Measurements from ENCODE around the gene MRPS15. TPM values are rescaled to one million over a fixed set of nuclear protein-coding genes. Genes with fewer than 3 reads are reported as not detected.
"Not testable (repeated sequence)": the region's sequence is repeated elsewhere in the genome, so short reads cannot be mapped to it uniquely, and the experiment has no call there.

The MRPS15 gene
- total RNA-seq, 1 donor: 56.2 TPM

DNA sequence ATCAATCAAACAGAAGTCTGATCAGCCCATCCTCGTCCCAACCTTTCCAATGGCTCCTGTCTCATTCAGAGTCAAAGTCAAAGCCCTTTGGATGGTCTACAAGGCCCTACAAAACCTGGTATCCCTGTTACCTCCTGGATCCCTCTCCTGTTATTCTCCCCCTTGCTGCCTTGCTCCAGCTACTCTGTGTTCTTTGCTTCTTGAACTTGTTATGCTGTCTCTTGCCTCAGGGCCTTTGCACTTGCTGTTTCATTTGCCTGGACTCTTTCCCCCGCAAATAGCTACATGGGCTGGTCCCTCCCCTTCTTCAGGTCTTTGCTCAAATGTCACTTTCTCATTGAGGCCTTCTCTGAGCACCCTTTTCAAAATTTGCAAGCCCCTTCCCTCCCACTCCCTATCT lies 19.9 kb upstream of the MRPS15 start:
- no peak overlapping the region for H3K4me3 ChIP-seq (ENCODE audit: low read depth, low read length)
- DNase-seq (ENCODE audit: low read depth): no peak
- TF ChIP-seq, protein P1, sequence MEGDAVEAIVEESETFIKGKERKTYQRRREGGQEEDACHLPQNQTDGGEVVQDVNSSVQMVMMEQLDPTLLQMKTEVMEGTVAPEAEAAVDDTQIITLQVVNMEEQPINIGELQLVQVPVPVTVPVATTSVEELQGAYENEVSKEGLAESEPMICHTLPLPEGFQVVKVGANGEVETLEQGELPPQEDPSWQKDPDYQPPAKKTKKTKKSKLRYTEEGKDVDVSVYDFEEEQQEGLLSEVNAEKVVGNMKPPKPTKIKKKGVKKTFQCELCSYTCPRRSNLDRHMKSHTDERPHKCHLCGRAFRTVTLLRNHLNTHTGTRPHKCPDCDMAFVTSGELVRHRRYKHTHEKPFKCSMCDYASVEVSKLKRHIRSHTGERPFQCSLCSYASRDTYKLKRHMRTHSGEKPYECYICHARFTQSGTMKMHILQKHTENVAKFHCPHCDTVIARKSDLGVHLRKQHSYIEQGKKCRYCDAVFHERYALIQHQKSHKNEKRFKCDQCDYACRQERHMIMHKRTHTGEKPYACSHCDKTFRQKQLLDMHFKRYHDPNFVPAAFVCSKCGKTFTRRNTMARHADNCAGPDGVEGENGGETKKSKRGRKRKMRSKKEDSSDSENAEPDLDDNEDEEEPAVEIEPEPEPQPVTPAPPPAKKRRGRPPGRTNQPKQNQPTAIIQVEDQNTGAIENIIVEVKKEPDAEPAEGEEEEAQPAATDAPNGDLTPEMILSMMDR (IDR thresholded peaks at IDR 0.05; ENCODE audit: insufficient read depth, low read length): no peak

DNA sequence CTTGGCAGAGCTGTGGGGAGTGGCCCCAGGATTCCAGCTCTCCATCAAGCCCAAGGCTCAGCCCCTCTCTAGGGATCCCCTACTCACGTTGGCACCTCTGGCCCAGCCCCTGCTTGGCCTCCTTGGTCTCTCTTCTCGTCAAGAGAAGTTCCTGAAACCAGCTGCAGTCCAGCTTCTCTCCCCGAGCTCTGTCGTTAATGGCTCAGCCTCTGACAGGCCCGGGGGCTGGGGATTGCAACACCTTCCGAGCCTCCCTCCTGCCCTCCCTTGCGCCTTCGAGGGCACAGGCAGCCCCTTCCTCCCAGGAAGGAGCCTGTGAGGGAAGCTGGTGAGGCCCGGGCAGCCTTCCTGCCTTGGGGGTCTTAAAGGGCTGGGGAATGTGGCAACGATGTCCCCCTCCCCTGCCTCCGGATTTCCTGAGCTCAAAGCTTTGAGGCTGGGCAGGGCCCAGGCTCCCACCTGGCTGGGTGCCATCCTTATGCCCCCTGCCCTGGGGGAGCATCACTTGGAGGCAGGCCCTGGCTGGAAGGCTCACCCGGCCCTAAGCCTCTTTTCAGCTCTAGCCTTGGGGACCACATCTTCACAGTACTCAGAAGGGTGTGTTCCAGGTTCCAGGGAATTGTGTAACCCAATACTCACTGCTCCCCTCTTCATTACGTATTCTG lies 18.7 kb upstream of the MRPS15 start, which contains the start of gene CSF3R:
CSF3R (minus strand) TSS at position 190 of the 665 bp plus-strand sequence. CDS start 3,417 bp downstream, outside the sequence.
- TF ChIP-seq, protein P1 (IDR thresholded peaks at IDR 0.05; ENCODE audit: insufficient read depth, low read length): no peak
- H3K4me3 ChIP-seq (ENCODE audit: low read depth, low read length): no peak within 1 kb of the TSS
- no peak for DNase-seq (ENCODE audit: low read depth)

DNA sequence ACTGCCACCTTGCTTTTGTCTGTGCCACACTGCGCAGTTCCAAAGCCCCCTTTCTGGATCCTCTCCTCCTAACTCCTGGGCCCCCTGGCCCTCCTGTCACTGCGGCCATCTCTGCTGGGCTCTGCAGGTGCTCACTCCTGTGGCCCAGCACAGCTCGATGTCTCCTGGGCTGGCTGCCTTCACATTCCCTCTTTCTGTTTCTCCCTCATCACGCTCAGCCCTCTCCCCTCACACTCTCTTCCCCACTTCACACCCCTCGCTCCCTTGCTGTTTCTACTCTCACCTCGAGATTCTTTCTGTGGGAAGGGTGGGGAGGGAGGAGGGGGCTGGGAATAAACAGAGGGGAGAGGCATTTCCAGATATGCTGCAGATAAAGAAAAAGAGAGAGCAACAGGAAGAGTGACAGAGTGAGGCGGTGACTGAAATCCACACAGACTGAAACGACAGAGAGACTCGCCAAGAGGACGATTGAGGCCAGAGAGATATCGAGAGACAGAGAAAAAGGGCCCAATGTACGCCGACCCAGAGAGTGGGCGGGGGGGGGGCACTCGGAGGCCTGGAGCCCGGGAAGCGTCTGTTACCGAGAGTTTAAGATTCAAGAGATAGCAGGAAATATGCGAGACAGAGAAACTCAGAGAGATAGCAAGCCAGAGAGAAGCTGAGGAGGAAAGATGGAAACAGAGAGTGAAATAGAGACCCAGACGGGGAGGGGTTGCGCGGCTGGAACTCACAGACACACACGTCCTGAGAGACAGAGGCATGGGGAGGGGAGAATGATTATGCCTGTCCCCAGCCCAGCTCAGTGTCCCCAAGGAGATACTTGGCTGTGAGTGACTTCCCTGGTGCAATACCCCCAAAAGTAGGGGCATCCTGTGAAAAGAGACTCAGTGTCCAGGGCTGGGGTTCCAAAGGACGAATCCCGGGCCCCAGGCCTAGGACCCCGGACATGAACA lies 17.9 kb upstream of the MRPS15 start:
- no peak overlapping the region for H3K4me3 ChIP-seq (ENCODE audit: low read depth, low read length)
- TF ChIP-seq, protein P1 (IDR thresholded peaks at IDR 0.05; ENCODE audit: insufficient read depth, low read length): no peak
- DNase-seq (ENCODE audit: low read depth): no peak

DNA sequence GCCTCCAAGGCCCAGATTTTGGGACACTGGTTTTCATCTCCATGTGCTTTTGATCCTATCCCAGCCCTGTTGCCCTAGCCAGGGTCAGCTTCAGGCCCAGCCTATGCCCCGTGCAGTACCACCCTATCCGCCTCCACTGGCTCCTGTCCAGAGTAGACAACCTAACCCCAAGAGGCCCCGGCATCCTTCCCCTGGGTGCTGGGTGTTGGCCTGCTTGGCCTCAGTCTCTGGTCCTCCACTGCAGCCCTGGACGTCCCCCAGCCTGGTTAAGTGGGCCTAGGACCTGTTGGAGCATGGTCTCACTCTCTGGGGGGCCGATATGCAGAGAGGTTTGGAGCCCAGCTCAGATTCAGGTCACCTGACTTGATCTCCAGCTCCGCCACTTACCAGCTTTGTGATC lies 16.9 kb upstream of the MRPS15 start:
- no peak overlapping the region for H3K4me3 ChIP-seq (ENCODE audit: low read depth, low read length)
- DNase-seq (ENCODE audit: low read depth): no peak

DNA sequence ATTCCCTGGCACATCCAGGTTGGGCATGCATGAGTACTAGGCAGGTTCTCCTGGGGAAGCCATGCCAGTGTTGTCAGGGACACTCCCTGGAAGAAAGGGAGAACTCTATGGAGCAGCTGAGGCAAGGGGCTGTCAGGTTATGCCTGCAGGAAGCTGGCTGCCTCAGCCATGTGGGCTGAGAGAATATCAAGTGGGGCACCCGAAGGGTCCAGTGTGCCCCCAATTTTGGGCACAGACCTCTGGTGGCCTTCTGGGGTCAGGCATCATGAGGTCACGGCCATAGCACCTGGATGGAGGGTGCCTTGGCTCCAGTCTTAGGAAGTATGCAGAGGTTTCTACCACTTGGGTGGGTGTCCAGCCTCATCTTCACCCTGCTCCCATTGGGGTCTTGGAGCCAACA lies 16.0 kb upstream of the MRPS15 start:
- DNase-seq (ENCODE audit: low read depth): no peak
- no peak overlapping the region for H3K4me3 ChIP-seq (ENCODE audit: low read depth, low read length)
- TF ChIP-seq, protein P1 (IDR thresholded peaks at IDR 0.05; ENCODE audit: insufficient read depth, low read length): no peak

More for the DNA sequence above, 16.9 kb upstream of the MRPS15 start:
- TF ChIP-seq, protein P1 (IDR thresholded peaks at IDR 0.05; ENCODE audit: insufficient read depth, low read length): no peak

DNA sequence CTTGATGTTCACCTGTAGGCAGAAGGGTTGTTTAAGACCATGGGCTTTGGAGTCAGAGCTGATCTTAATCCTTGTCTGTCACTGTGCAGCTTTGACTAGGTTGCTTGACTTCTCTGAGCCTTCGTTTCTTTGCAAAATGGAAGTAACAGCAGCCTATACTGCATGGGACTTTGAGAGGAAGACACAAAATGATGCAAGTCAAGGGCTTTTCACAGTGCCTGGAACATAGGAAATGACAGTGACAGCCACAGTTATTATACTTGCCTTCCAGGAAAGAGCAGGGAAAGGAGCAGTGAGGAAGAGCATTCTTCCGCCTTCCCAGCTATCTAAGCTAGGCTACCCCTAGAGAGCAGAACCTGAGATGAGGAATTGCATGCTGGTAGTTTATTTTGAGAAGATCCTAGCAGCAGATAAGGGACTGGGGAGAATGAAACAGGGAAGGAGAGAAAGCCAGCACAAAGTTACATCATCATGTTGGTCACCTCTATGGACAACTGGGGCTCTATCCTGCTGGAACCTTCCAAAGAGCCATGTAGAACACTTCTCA lies 15.4 kb upstream of the MRPS15 start:
- TF ChIP-seq, protein P1 (IDR thresholded peaks at IDR 0.05; ENCODE audit: insufficient read depth, low read length): no peak
- DNase-seq (ENCODE audit: low read depth): peak; percentile 5
- H3K4me3 ChIP-seq (ENCODE audit: low read depth, low read length): no peak overlapping the region

DNA sequence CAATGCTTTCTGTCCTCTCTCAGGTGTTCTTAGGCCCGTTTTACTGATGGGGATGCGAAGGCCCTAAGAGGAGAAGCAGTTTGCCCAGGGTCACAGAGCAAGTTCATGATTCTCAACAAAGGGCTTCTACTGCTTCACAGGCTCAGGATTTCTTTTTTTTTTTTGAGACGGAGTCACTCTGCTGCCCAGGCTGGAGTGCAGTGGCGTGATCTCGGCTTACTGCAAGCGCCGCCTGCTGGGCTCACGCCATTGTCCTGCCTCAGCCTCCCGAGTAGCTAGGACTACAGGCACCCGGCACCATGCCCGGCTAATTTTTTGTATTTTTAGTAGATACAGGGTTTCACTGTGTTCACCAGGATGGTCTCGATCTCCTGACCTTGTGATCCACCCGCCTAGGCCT lies 13.4 kb upstream of the MRPS15 start:
- H3K4me3 ChIP-seq (ENCODE audit: low read depth, low read length); DNase-seq (ENCODE audit: low read depth): not testable (repeated sequence)

Measured in fibroblast of the aortic adventitia (primary cell).